ENCODE measurements around the gene UHMK1.

UHMK1 gene

DNA sequence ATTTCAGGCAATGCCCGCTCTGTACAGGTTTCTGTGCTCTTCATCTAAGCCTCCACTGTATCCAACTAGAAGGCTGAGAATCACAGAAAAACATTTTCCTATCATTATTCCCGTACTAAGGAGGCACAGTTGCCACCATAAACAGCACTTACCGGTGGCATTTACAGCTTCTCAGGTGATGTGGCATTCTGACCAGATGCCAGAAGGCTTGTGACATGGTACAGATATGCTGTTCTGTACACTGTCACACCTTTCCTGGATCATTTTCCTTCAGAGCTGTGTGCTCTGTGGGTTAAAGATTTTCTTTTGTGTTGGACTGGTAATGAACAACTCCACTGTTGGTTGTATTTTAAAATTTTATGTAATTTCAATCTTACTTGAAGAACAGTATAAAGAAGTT, 59.9 kb downstream of the UHMK1 start:
- no peak overlapping the region for H3K23ac ChIP-seq (ENCODE audit: low read depth, low read length, poor library complexity)
- no peak overlapping the region for H2BK5ac ChIP-seq (ENCODE audit: low read length)
- H3K27me3 ChIP-seq (ENCODE audit: control insufficient read depth in 3 of 3, insufficient read depth in 3 of 3, low read depth in 1 of 3, low read length in 3 of 3): peaks cover 0 to 3% (median 0%) of the 10 kb centered on the region in 3 experiments
- H3K4me2 ChIP-seq (ENCODE audit: insufficient read depth, low read length, poor library complexity, severe bottlenecking): no peak overlapping the region
- H2BK12ac ChIP-seq (ENCODE audit: low read length): no peak overlapping the region
- H2AFZ ChIP-seq (ENCODE audit: low read length): no peak overlapping the region
- peaks cover 4 to 5% of the 10 kb centered on the region in 2 donors for H3K4me1 ChIP-seq (ENCODE audit: control insufficient read depth in 2 of 2, insufficient read depth in 1 of 2, low read depth in 1 of 2, low read length in 2 of 2)
- H3K79me1 ChIP-seq (ENCODE audit: low read depth, low read length): peaks cover 2% of the 10 kb centered on the region
- no peak overlapping the region for H2AK5ac ChIP-seq (ENCODE audit: low read depth, low read length)
- no peaks in the 10 kb centered on the region for H3K36me3 ChIP-seq (replicated peaks in 1 of 2; ENCODE audit: control insufficient read depth in 2 of 2, insufficient read depth in 2 of 2, low read length in 2 of 2)
- H3K4me3 ChIP-seq (ENCODE audit: low read length in 2 of 2): no peak overlapping the region
- no peak overlapping the region for H3K4ac ChIP-seq (ENCODE audit: low read length)
- no peak overlapping the region for H3K18ac ChIP-seq (ENCODE audit: low read length)
- no CpG with 5 or more reads among the region's 3 CpGs for WGBS, 2 donors (ENCODE audit: extremely low coverage in 2 of 2, insufficient read length in 2 of 2, insufficient replicate concordance in 1 of 2)
- no peak overlapping the region for H2BK120ac ChIP-seq (ENCODE audit: low read depth, low read length)
- H3K14ac ChIP-seq (ENCODE audit: low read length): no peak overlapping the region
- no peak overlapping the region for H4K91ac ChIP-seq (ENCODE audit: low read depth, low read length, poor library complexity)
- H3K9ac ChIP-seq (ENCODE audit: low read depth, low read length, poor library complexity): no peak overlapping the region
- no peak overlapping the region for H4K8ac ChIP-seq (ENCODE audit: low read depth, low read length)
- H3K9me3 ChIP-seq (replicated peaks in 1 of 2; ENCODE audit: control insufficient read depth in 2 of 2, insufficient read depth in 1 of 2, low read depth in 1 of 2, low read length in 2 of 2): no peaks in the 10 kb centered on the region
- no peak overlapping the region for H3K27ac ChIP-seq (replicated peaks; ENCODE audit: low read length)
- DNase-seq (ENCODE audit: low spot score): no peak
- no peak overlapping the region for H2BK15ac ChIP-seq (ENCODE audit: low read length)

DNA sequence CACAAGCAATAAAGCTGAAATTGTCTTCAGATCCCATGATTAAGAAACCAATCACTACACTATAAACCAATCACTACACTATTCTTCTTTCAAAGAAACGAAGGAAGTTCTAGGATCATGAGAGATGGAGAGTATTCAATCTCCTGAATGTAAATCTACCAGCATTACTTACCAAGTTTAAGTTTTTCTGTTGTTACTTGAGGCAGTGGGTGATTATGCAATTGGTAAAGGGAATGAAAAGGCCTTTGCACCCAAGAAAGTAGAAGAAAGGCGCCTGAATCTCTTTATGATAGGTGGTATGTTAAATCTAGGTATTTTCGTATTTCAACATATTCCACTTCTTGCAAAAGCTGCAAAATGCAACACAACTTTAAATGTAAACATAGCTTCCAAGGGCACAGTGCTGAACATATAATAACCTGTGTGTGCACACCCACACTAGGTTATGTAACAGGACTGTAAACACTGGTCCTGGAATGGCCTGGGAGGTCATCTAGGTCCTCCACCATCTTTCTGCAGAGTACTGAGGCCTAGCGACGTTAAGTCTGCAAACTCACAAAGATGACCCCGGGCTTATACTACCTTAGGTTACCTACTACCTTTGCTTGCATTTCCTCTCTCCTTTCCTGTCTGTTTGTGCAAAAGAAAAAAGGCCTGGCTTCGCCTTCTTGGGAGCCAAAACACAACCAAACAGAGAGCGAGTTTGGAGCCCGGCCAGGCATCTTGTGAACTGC, 62.9 kb downstream of the UHMK1 start:
- H2BK120ac ChIP-seq (ENCODE audit: low read depth, low read length): no peak overlapping the region
- WGBS, 2 donors (ENCODE audit: extremely low coverage in 2 of 2, insufficient read length in 2 of 2, insufficient replicate concordance in 1 of 2): no CpG with 5 or more reads among the region's 9 CpGs
- peak overlapping the region; percentile 70 for H3K9ac ChIP-seq (ENCODE audit: low read depth, low read length, poor library complexity)
- H3K4me1 ChIP-seq (ENCODE audit: control insufficient read depth in 2 of 2, insufficient read depth in 1 of 2, low read depth in 1 of 2, low read length in 2 of 2): peaks cover 4 to 5% of the 10 kb centered on the region in 2 donors
- H3K36me3 ChIP-seq (replicated peaks in 1 of 2; ENCODE audit: control insufficient read depth in 2 of 2, insufficient read depth in 2 of 2, low read length in 2 of 2): peaks cover 0 to 4% of the 10 kb centered on the region in 2 donors
- H3K79me1 ChIP-seq (ENCODE audit: low read depth, low read length): peaks cover 6% of the 10 kb centered on the region
- peak overlapping the region; percentile 75 for H2BK5ac ChIP-seq (ENCODE audit: low read length)
- peak overlapping the region; percentile 95 for H3K18ac ChIP-seq (ENCODE audit: low read length)
- H4K8ac ChIP-seq (ENCODE audit: low read depth, low read length): no peak overlapping the region
- H3K14ac ChIP-seq (ENCODE audit: low read length): no peak overlapping the region
- peak overlapping the region; percentile 100 for H3K23ac ChIP-seq (ENCODE audit: low read depth, low read length, poor library complexity)
- H2BK12ac ChIP-seq (ENCODE audit: low read length): no peak overlapping the region
- H3K4me3 ChIP-seq (ENCODE audit: low read length in 2 of 2): peak overlapping the region; percentile 73 to 75
- DNase-seq (ENCODE audit: low spot score): no peak
- peak overlapping the region; percentile 73 for H3K4me2 ChIP-seq (ENCODE audit: insufficient read depth, low read length, poor library complexity, severe bottlenecking)
- no peak overlapping the region for H4K91ac ChIP-seq (ENCODE audit: low read depth, low read length, poor library complexity)
- peak overlapping the region; percentile 88 for H2AK5ac ChIP-seq (ENCODE audit: low read depth, low read length)
- peak overlapping the region; percentile 99 for H2AFZ ChIP-seq (ENCODE audit: low read length)
- H3K4ac ChIP-seq (ENCODE audit: low read length): no peak overlapping the region
- no peak overlapping the region for H3K27ac ChIP-seq (replicated peaks; ENCODE audit: low read length)
- no peaks in the 10 kb centered on the region for H3K9me3 ChIP-seq (replicated peaks in 1 of 2; ENCODE audit: control insufficient read depth in 2 of 2, insufficient read depth in 1 of 2, low read depth in 1 of 2, low read length in 2 of 2)
- H3K27me3 ChIP-seq (ENCODE audit: control insufficient read depth in 3 of 3, insufficient read depth in 3 of 3, low read depth in 1 of 3, low read length in 3 of 3): peaks cover 0 to 3% (median 0%) of the 10 kb centered on the region in 3 experiments
- H2BK15ac ChIP-seq (ENCODE audit: low read length): no peak overlapping the region

DNA sequence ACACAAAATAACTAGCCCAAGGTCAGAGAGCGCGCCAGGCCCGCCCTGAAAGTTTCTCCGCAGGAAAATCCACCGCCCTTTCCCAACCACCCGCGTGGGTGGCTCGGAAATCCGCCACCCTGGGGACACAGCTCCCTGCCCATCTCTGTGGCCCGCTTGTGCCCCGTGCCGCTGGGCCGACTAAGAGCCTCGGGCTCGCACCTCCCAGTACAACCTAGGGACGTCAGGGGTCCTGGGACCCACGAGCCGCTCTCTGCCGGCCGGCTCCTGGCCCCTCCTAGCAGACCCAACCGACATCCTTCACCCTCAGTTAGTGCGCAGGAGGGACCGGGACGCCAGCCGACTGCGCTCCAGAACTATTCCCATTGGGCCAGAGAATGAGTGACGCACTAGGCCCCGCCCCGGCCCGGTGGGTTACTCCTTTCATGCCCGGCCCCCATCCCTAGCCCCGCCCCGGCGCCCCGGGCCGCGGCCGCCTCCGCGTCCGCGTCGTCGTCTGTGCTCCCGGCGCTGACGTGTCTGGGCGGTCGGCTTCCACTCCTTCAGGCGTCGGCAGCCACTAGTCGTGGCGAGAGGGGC, 63.5 kb downstream of the UHMK1 start:
- WGBS, 2 donors (ENCODE audit: extremely low coverage in 2 of 2, insufficient read length in 2 of 2, insufficient replicate concordance in 1 of 2): no CpG with 5 or more reads among the region's 53 CpGs
- peak overlapping the region; percentile 100 for H3K23ac ChIP-seq (ENCODE audit: low read depth, low read length, poor library complexity)
- no peak overlapping the region for H4K91ac ChIP-seq (ENCODE audit: low read depth, low read length, poor library complexity)
- no peak overlapping the region for H3K14ac ChIP-seq (ENCODE audit: low read length)
- H2AFZ ChIP-seq (ENCODE audit: low read length): peak overlapping the region; percentile 99
- H3K27ac ChIP-seq (replicated peaks; ENCODE audit: low read length): no peak overlapping the region
- peak; percentile 97 for DNase-seq (ENCODE audit: low spot score)
- peak overlapping the region; percentile 73 for H2BK12ac ChIP-seq (ENCODE audit: low read length)
- peaks cover 0 to 9% of the 10 kb centered on the region in 2 donors for H3K36me3 ChIP-seq (replicated peaks in 1 of 2; ENCODE audit: control insufficient read depth in 2 of 2, insufficient read depth in 2 of 2, low read length in 2 of 2)
- H3K4me2 ChIP-seq (ENCODE audit: insufficient read depth, low read length, poor library complexity, severe bottlenecking): peak overlapping the region; percentile 88
- H3K9ac ChIP-seq (ENCODE audit: low read depth, low read length, poor library complexity): peak overlapping the region; percentile 70
- no peak overlapping the region for H4K8ac ChIP-seq (ENCODE audit: low read depth, low read length)
- peak overlapping the region; percentile 97 for H3K18ac ChIP-seq (ENCODE audit: low read length)
- H3K79me1 ChIP-seq (ENCODE audit: low read depth, low read length): peaks cover 6% of the 10 kb centered on the region
- H3K4me3 ChIP-seq (ENCODE audit: low read length in 2 of 2): peak overlapping the region; percentile 75 to 89
- H3K9me3 ChIP-seq (replicated peaks in 1 of 2; ENCODE audit: control insufficient read depth in 2 of 2, insufficient read depth in 1 of 2, low read depth in 1 of 2, low read length in 2 of 2): no peaks in the 10 kb centered on the region
- H3K4ac ChIP-seq (ENCODE audit: low read length): no peak overlapping the region
- H2BK5ac ChIP-seq (ENCODE audit: low read length): peak overlapping the region; percentile 75
- peaks cover 0 to 3% (median 0%) of the 10 kb centered on the region in 3 experiments for H3K27me3 ChIP-seq (ENCODE audit: control insufficient read depth in 3 of 3, insufficient read depth in 3 of 3, low read depth in 1 of 3, low read length in 3 of 3)
- H2BK15ac ChIP-seq (ENCODE audit: low read length): no peak overlapping the region
- H3K4me1 ChIP-seq (ENCODE audit: control insufficient read depth in 2 of 2, insufficient read depth in 1 of 2, low read depth in 1 of 2, low read length in 2 of 2): peaks cover 4 to 5% of the 10 kb centered on the region in 2 donors
- H2AK5ac ChIP-seq (ENCODE audit: low read depth, low read length): peak overlapping the region; percentile 88
- no peak overlapping the region for H2BK120ac ChIP-seq (ENCODE audit: low read depth, low read length)
